Rectal smooth muscle tissue (tissue), 1 donor: ENCODE results near the gene HTT.

Experiments used
- H3K27ac ChIP-seq: one replicate; pipeline ENCODE4 v1.7.0; 2013; ENCODE audit warnings: low read depth, low read length, inconsistent platforms
- H3K27me3 ChIP-seq: one replicate; pipeline ENCODE4 v1.7.0; 2013; ENCODE audit warnings: low read length; ENCODE audit not compliant: control insufficient read depth, insufficient read depth
- H3K36me3 ChIP-seq: one replicate; pipeline ENCODE4 v1.7.0; 2013; ENCODE audit warnings: low read length; ENCODE audit not compliant: control insufficient read depth, insufficient read depth
- H3K4me1 ChIP-seq: one replicate; pipeline ENCODE4 v1.7.0; 2013; ENCODE audit warnings: low read length; ENCODE audit not compliant: control insufficient read depth, insufficient read depth
- H3K4me3 ChIP-seq: one replicate; pipeline ENCODE4 v1.7.0; 2013; ENCODE audit warnings: low read length
- H3K9ac ChIP-seq: one replicate; pipeline ENCODE4 v1.7.0; 2013; ENCODE audit warnings: low read length

The HTT gene

GRCh38 chr4:3176367-3177229 lies 102.1 kb downstream of the HTT start:
- Histone ChIP-seq H3K36me3 (peaks cover 35% of the 10 kb centered on the region), H3K4me3 (no peak overlapping the region), H3K27ac (no peak overlapping the region), H3K4me1 (no peaks in the 10 kb centered on the region), H3K27me3 (no peaks in the 10 kb centered on the region), H3K9ac (no peak overlapping the region)

DNA sequence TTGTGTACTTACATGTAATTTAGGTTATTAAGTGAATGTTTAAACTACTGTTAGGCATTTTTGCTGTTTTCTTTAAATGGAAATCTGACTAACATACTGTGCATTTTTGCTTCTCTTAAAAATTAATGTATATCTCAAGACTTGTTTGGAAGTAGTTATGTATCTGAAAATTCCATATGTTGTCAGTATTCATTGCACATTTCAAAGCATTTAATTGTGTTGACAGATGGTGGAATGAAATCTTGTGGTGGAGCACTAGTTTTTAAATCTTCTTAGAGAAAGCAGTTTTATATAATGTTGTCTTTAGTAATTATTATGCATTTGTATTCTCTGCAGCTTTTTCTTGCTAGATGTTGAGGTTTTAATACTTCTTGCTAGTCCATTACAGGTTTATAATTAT lies 102.9 kb downstream of the HTT start:
- Histone ChIP-seq H3K4me3 (no peak overlapping the region), H3K27me3 (no peaks in the 10 kb centered on the region), H3K36me3 (peaks cover 41% of the 10 kb centered on the region), H3K27ac (no peak overlapping the region), H3K4me1 (no peaks in the 10 kb centered on the region), H3K9ac (no peak overlapping the region)

DNA sequence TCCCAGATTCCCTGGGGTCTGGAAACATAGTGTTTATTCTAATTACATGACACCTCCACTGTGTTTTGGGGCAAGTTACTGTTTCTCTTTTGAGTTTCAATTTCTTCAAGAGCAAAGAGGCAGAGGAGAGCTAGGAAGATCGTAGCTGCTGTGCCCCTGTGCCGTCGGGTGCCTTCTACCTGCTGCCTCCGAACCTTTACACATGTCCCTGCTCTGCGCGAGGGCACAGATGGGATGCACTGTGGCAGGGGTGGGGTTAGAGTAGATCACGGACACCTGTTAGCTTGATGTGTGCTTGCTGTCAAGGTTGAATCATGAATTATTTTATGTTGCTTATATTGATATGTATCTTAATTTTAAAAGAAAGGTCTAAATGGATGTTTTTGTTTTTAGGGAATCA lies 103.4 kb downstream of the HTT start:
- Histone ChIP-seq H3K9ac (no peak overlapping the region), H3K27me3 (no peaks in the 10 kb centered on the region), H3K27ac (no peak overlapping the region), H3K4me1 (no peaks in the 10 kb centered on the region), H3K4me3 (no peak overlapping the region), H3K36me3 (peaks cover 41% of the 10 kb centered on the region)

DNA sequence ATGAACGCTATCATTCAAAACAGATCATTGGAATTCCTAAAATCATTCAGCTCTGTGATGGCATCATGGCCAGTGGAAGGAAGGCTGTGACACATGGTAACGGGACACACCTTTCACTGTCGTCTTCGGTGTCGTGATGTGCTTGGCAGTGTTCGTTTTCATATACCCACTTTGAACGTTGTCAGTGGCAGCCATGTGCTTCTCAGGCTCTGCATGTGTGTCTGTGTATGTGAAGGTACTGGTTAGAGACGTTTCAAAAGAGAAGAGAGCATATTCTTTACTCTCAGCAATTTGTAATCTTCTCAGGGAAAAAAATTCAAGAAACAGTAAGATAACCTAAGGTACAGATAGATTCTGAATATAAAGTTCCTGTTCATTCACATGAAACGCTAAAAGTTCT lies 103.9 kb downstream of the HTT start:
- H3K4me1 ChIP-seq, result no peaks in the 10 kb centered on the region
- no peak overlapping the region for H3K4me3 ChIP-seq
- H3K27ac ChIP-seq, result no peak overlapping the region
- H3K9ac ChIP-seq, result no peak overlapping the region
- H3K36me3 ChIP-seq, result peaks cover 38% of the 10 kb centered on the region
- H3K27me3 ChIP-seq, result no peaks in the 10 kb centered on the region

DNA sequence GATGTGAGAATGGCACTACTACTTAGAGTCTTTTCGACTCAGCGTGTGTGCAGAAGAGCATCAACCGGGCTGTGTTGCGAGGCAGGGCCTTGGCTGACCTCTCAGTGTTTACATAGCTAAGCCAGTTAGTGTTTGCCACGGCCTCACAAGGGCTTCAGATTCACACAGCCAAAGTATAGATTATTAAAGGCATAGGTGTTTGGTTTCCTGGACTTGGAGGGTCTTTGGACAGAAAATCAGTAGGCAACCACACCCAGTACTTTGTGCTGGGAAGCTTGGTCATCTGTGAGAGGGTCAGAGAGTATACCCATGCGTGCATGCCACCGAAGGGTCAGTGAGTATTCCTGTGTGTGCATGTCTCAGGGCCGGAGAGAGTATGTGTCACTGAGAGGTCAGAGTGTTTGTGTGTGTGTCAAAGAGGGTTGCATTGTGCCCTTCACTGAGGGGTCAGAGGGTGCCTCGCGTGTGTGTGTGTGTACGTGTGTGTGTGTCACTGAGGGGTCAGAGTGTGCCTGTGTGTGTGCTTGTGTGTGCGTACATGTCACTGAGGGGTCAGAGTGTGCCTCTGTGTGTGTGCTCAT lies 104.7 kb downstream of the HTT start:
- no peak overlapping the region for H3K9ac ChIP-seq
- H3K4me3 ChIP-seq, result no peak overlapping the region
- no peaks in the 10 kb centered on the region for H3K27me3 ChIP-seq
- H3K4me1 ChIP-seq, result no peaks in the 10 kb centered on the region
- no peak overlapping the region for H3K27ac ChIP-seq
- peaks cover 45% of the 10 kb centered on the region for H3K36me3 ChIP-seq

DNA sequence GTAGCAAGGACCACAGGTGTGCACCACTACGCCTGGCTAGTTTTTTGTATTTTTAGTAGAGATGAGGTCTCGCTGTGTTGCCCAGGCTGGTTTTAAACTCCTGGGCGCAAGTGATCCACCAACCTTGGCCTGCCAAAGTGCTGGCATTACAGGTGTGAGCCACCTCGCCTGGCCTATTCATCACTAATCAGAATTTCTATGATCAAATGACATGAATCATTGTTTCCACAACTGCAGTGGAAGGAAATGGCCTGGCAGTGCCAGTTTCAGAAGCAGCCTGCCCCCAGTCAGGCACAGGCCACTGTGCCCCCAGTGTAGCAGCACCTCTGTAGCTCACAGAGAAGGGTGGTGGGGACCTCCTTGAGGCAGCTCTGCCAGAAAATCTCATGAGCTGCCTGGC lies 108.5 kb downstream of the HTT start:
- Histone ChIP-seq H3K36me3 (peaks cover 40% of the 10 kb centered on the region), H3K4me3 (no peak overlapping the region), H3K27me3 (no peaks in the 10 kb centered on the region), H3K27ac (no peak overlapping the region), H3K4me1 (no peaks in the 10 kb centered on the region), H3K9ac (no peak overlapping the region)

GRCh38 chr4:3184725-3185124 lies 110.2 kb downstream of the HTT start:
- Histone ChIP-seq H3K9ac (no peak overlapping the region), H3K27ac (no peak overlapping the region), H3K36me3 (peaks cover 36% of the 10 kb centered on the region), H3K4me1 (no peaks in the 10 kb centered on the region), H3K27me3 (no peaks in the 10 kb centered on the region), H3K4me3 (no peak overlapping the region)

- H3K36me3 ChIP-seq, result peaks cover 35% of the 10 kb centered on the region
- no peak overlapping the region for H3K9ac ChIP-seq
- no peaks in the 10 kb centered on the region for H3K27me3 ChIP-seq
- H3K27ac ChIP-seq, result no peak overlapping the region
- no peaks in the 10 kb centered on the region for H3K4me1 ChIP-seq
- H3K4me3 ChIP-seq, result no peak overlapping the region
Observed at GRCh38 chr4:3186609-3187008, 112.1 kb downstream of the HTT start.

GRCh38 chr4:3188118-3188517 lies 113.6 kb downstream of the HTT start:
- H3K4me1 ChIP-seq, result no peaks in the 10 kb centered on the region
- peaks cover 28% of the 10 kb centered on the region for H3K36me3 ChIP-seq
- no peak overlapping the region for H3K4me3 ChIP-seq
- H3K27me3 ChIP-seq, result no peaks in the 10 kb centered on the region
- no peak overlapping the region for H3K9ac ChIP-seq
- H3K27ac ChIP-seq, result no peak overlapping the region

GRCh38 chr4:3189459-3189858 lies 115.0 kb downstream of the HTT start:
- Histone ChIP-seq H3K4me3 (no peak overlapping the region), H3K9ac (no peak overlapping the region), H3K36me3 (peaks cover 22% of the 10 kb centered on the region), H3K27ac (no peak overlapping the region), H3K4me1 (no peaks in the 10 kb centered on the region), H3K27me3 (no peaks in the 10 kb centered on the region)

GRCh38 chr4:3190549-3190948 lies 116.1 kb downstream of the HTT start:
- no peak overlapping the region for H3K27ac ChIP-seq
- no peak overlapping the region for H3K9ac ChIP-seq
- H3K4me1 ChIP-seq, result no peaks in the 10 kb centered on the region
- H3K36me3 ChIP-seq, result peaks cover 23% of the 10 kb centered on the region
- H3K27me3 ChIP-seq, result no peaks in the 10 kb centered on the region
- no peak overlapping the region for H3K4me3 ChIP-seq

GRCh38 chr4:3192188-3192587 lies 117.7 kb downstream of the HTT start:
- Histone ChIP-seq H3K36me3 (peaks cover 25% of the 10 kb centered on the region), H3K9ac (no peak overlapping the region), H3K4me1 (no peaks in the 10 kb centered on the region), H3K4me3 (no peak overlapping the region), H3K27ac (no peak overlapping the region), H3K27me3 (no peaks in the 10 kb centered on the region)

DNA sequence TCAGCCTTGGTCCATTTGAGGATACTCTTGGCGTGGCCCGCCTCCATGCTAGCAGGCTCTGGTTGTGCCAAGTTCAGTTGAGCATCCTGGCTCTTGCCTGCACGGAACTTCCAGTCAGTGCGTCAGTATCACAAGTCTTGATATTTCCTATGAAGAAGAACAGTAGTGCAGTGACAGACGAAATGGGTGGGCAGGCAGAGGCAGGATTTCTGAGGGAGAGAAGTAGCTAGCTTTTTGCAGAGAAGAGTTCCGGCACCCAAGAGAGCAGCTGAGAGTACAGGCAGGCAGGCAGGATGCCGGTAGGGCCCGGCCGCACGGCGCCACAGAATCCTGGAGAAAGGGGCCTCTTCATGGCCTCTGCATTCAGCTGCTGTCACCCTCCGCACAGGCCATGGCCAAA lies 118.3 kb downstream of the HTT start:
- Histone ChIP-seq H3K36me3 (peaks cover 23% of the 10 kb centered on the region), H3K4me1 (no peaks in the 10 kb centered on the region)

More for the DNA sequence above, 118.3 kb downstream of the HTT start:
- H3K4me3 ChIP-seq, result no peak overlapping the region
- no peaks in the 10 kb centered on the region for H3K27me3 ChIP-seq
- H3K27ac ChIP-seq, result no peak overlapping the region
- no peak overlapping the region for H3K9ac ChIP-seq
